ENCODE results near the gene UBE2L3. TPM values are rescaled to one million over a fixed set of nuclear protein-coding genes. Genes with fewer than 3 reads are reported as not detected.

Gene UBE2L3
- total and polyA plus RNA-seq, 2 of the 13 experiments (the other 11 are each of a cell fraction or from before 2014, with no cell fraction given): 30.2 to 58.1 TPM

GRCh38 chr22:21592422-21592821 lies 24.9 kb downstream of the UBE2L3 start:
- 100% methylated on average over 2 of the region's 3 CpGs for WGBS (ENCODE audit: low lambda C conversion rate)
- Histone ChIP-seq H3K36me3 (replicated peaks in 1 of 2; ENCODE audit: control insufficient read depth in 1 of 2, insufficient read depth in 2 of 2, low read length in 2 of 2) (peaks cover 20 to 80% of the 10 kb centered on the region in 2 experiments), H3K4me3 (replicated peaks in 1 of 3; ENCODE audit: insufficient read depth in 1 of 3, low read depth in 2 of 3, low read length in 3 of 3) (no peak overlapping the region), H3K79me2 (ENCODE audit: insufficient read depth, low read length) (peaks cover 91% of the 10 kb centered on the region), H3K4me1 (ENCODE audit: insufficient read depth, low read length) (no peaks in the 10 kb centered on the region), H3K9me3 (ENCODE audit: low read length) (no peaks in the 10 kb centered on the region), H2AFZ (ENCODE audit: low read length) (no peak overlapping the region), H3K27me3 (ENCODE audit: control insufficient read depth in 1 of 2, insufficient read depth in 2 of 2, low read length in 2 of 2) (no peaks in the 10 kb centered on the region), H3K27ac (ENCODE audit: extremely low read length, insufficient read depth, low read length) (no peak overlapping the region), H3K9ac (ENCODE audit: insufficient read depth, low read depth, low read length) (no peak overlapping the region), H3K4me2 (ENCODE audit: low read depth, low read length) (no peak overlapping the region), H4K20me1 (ENCODE audit: insufficient read depth, low read length) (peaks cover 63% of the 10 kb centered on the region)
- in situ Hi-C loops (cut with HindIII; ENCODE audit: extremely low pct_ligation_motif_present, low pct_unique_long_range_greater_than_20kb): no loop called here
- CTCF ChIA-PET (ENCODE audit: low intra/inter-chr PET ratio, low total read pairs): no interaction called here
- ATAC-seq (no peak), FAIRE-seq (no peak), DNase-seq (ENCODE audit: low spot score) (no peak)
- TF ChIP-seq FOXK2 (IDR thresholded peaks at IDR 0.05) (no peak), TFDP1 (CRISPR knock-in tag; IDR thresholded peaks at IDR 0.05; ENCODE audit: borderline replicate concordance) (no peak), ZNF614 (CRISPR knock-in tag; IDR thresholded peaks at IDR 0.05; ENCODE audit: borderline replicate concordance) (no peak)
- no TSS peak for BruUV-seq (replicated peaks)
- intact Hi-C loops (cut with micrococcal nuclease; ENCODE audit: unreplicated experiment): loop anchor here (5.0 kb wide), 1 partner anchor 50 kb away; the partner anchor contains the start of gene SDF2L1
- POLR2A ChIA-PET: no interaction called here

GRCh38 chr22:21593406-21594232 lies 26.1 kb downstream of the UBE2L3 start:
- WGBS (ENCODE audit: low lambda C conversion rate): 87% methylated on average over 11 of the region's 11 CpGs
- CTCF ChIA-PET (ENCODE audit: low intra/inter-chr PET ratio, low total read pairs): interaction anchor here (0.6 to 1.6 kb wide), 2 partner anchors 48 to 53 kb away, joined by 3 to 7 read pairs; partner anchors contain the start of gene SDF2L1
- BruUV-seq (replicated peaks): no TSS peak
- Histone ChIP-seq H3K36me3 (replicated peaks in 1 of 2; ENCODE audit: control insufficient read depth in 1 of 2, insufficient read depth in 2 of 2, low read length in 2 of 2) (peaks cover 20 to 73% of the 10 kb centered on the region in 2 experiments; a peak in 4 of 5 replicates), H3K9me3 (ENCODE audit: low read length) (no peaks in the 10 kb centered on the region), H3K4me3 (replicated peaks in 1 of 3; ENCODE audit: insufficient read depth in 1 of 3, low read depth in 2 of 3, low read length in 3 of 3) (no peak overlapping the region), H3K27me3 (ENCODE audit: control insufficient read depth in 1 of 2, insufficient read depth in 2 of 2, low read length in 2 of 2) (no peaks in the 10 kb centered on the region), H3K79me2 (ENCODE audit: insufficient read depth, low read length) (peaks cover 89% of the 10 kb centered on the region), H3K9ac (ENCODE audit: insufficient read depth, low read depth, low read length) (no peak overlapping the region), H3K4me1 (ENCODE audit: insufficient read depth, low read length) (no peaks in the 10 kb centered on the region), H4K20me1 (ENCODE audit: insufficient read depth, low read length) (peaks cover 55% of the 10 kb centered on the region), H2AFZ (ENCODE audit: low read length) (no peak overlapping the region), H3K27ac (ENCODE audit: extremely low read length, insufficient read depth, low read length) (no peak overlapping the region), H3K4me2 (ENCODE audit: low read depth, low read length) (no peak overlapping the region)
- DNase-seq (ENCODE audit: low spot score): peak; percentile 35
- FAIRE-seq: peak; percentile 30
- ATAC-seq: peak; percentile 91
- POLR2A ChIA-PET: no interaction called here
- TF ChIP-seq ZNF615 (CRISPR knock-in tag; IDR thresholded peaks at IDR 0.05; ENCODE audit: borderline replicate concordance): no peak
- TF ChIP-seq RAD21 (CRISPR knock-in tag; IDR thresholded peaks at IDR 0.05): 0 out of 2 replicates have a peak, but pooled peaks have one; percentile 18
- TF ChIP-seq ZC3H4 (CRISPR knock-in tag; IDR thresholded peaks at IDR 0.05; ENCODE audit: borderline replicate concordance): no peak
- peak; percentile 44 for TF ChIP-seq STAG1 (CRISPR knock-in tag; IDR thresholded peaks at IDR 0.05)
- TF ChIP-seq CTCF (CRISPR knock-in tag; IDR thresholded peaks at IDR 0.05): peak; percentile 63
- no peak for TF ChIP-seq ZBTB33 (CRISPR knock-in tag; IDR thresholded peaks at IDR 0.05)
- TF ChIP-seq SMC3 (IDR thresholded peaks at IDR 0.05; ENCODE audit: low read length): peak; percentile 57; the same call in 1 of the 2 replicates
- TF ChIP-seq XRCC5 (optimal IDR thresholded peaks at IDR 0.05; ENCODE audit: low read length): peak; percentile 42
- in situ Hi-C loops (cut with HindIII; ENCODE audit: extremely low pct_ligation_motif_present, low pct_unique_long_range_greater_than_20kb) (no loop called here), intact Hi-C loops (cut with micrococcal nuclease; ENCODE audit: unreplicated experiment) (loop anchor here (5.0 kb wide), 1 partner anchor 49 kb away; the partner anchor contains the start of gene SDF2L1)
